Measurements from ENCODE around the gene TBL1XR1. TPM values are rescaled to one million over a fixed set of nuclear protein-coding genes. Genes with fewer than 3 reads are reported as not detected.

TBL1XR1 gene
- total and polyA plus RNA-seq, 2 of the 8 experiments (the other 6 are each of a cell fraction or from before 2014, with no cell fraction given): 28.1 to 147 TPM

DNA sequence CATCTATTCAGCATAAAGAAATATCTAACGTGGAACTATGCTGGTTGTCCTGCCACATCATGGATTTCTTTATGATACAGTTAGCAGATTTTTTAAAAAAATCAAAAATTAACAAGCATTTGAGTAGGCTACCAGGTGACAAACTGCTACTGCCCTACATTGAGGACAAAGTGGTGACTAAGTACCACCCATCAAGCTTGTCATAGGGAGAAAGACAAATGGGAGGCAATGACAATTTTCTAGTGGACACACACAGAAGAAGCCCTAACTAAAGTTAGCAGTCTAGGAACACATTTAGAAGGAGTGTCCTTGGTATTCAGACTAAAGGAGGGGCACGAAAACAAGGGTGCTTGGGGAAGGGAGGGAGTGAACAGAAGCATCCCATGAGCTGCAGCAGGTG is 131.2 kb downstream of the TBL1XR1 start:
- ChIA-PET POLR2A (ENCODE audit: partially characterized antibody) (interaction anchor here (0.6 kb wide), 2 partner anchors 130 to 291 kb away, joined by 3 read pairs; no protein-coding TSS in a partner anchor), CTCF (ENCODE audit: partially characterized antibody) (no interaction called here)
- H3K4ac ChIP-seq (replicated peaks; ENCODE audit: insufficient read length, low read depth, low read length): no peak overlapping the region
- no peak overlapping the region for H2BK12ac ChIP-seq (ENCODE audit: low read depth, low read length)
- H3K14ac ChIP-seq (ENCODE audit: insufficient read length): no peak overlapping the region
- H2BK5ac ChIP-seq (ENCODE audit: low read depth, low read length): no peak overlapping the region
- H3K9ac ChIP-seq (replicated peaks in 1 of 4; ENCODE audit: extremely low read depth in 1 of 4, low read depth in 3 of 4, low read length in 3 of 4): no peak overlapping the region
- DNase-seq (ENCODE audit: low read depth in 1 of 2, low spot score in 2 of 2): no peak
- no peak overlapping the region for H3K56ac ChIP-seq (replicated peaks; ENCODE audit: insufficient read length, low read depth, low read length)
- WGBS, 2 experiments (ENCODE audit: extremely low coverage in 1 of 2, insufficient coverage in 1 of 2, insufficient read length in 1 of 2, insufficient replicate concordance in 2 of 2, low coverage in 1 of 2, low lambda C conversion rate in 2 of 2, missing lambda C conversion rate in 1 of 2): 90% methylated on average over 2 of the region's 2 CpGs; no CpG with 5 or more reads in 1 of the 2 experiments
- TF ChIP-seq EP300 (IDR thresholded peaks at IDR 0.05; ENCODE audit: borderline replicate concordance in 1 of 2, low read depth in 2 of 2, low read length in 2 of 2): no peak
- TF ChIP-seq SIX5 (IDR thresholded peaks at IDR 0.05; ENCODE audit: low read depth, low read length): no peak
- no peak for TF ChIP-seq SRF (IDR thresholded peaks at IDR 0.05; ENCODE audit: low read depth, low read length)
- TF ChIP-seq CBX8 (IDR thresholded peaks at IDR 0.05; ENCODE audit: borderline replicate concordance, low read depth, low read length): no peak
- TF ChIP-seq SP1 (IDR thresholded peaks at IDR 0.05; ENCODE audit: low read depth, low read length): no peak
- no peak for TF ChIP-seq ATF3 (IDR thresholded peaks at IDR 0.05; ENCODE audit: insufficient read depth, low read depth, low read length)
- no peak for TF ChIP-seq SP4 (IDR thresholded peaks at IDR 0.05; ENCODE audit: low read length)
- H2BK120ac ChIP-seq (replicated peaks; ENCODE audit: low read depth, low read length): no peak overlapping the region
- H4K5ac ChIP-seq (ENCODE audit: insufficient read length, low read depth, low read length): no peak overlapping the region
- H3K36me3 ChIP-seq (ENCODE audit: control insufficient read depth in 2 of 4, insufficient read depth in 4 of 4, low read length in 3 of 4): no peaks in the 10 kb centered on the region; a peak in 1 of 8 replicates
- no peaks in the 10 kb centered on the region for H3K23me2 ChIP-seq (ENCODE audit: low read depth, low read length)
- H3K79me2 ChIP-seq (ENCODE audit: control insufficient read depth in 1 of 2, insufficient read depth in 2 of 2, low read length in 2 of 2): peaks cover 0 to 96% of the 10 kb centered on the region in 2 experiments; a peak in 3 of 4 replicates
- H4K20me1 ChIP-seq (replicated peaks in 1 of 2; ENCODE audit: control insufficient read depth in 1 of 2, insufficient read depth in 2 of 2, low read length in 2 of 2): peaks cover 2% of the 10 kb centered on the region in 2 experiments
- peaks cover 0 to 4% (median 0%) of the 10 kb centered on the region in 4 experiments; a peak in 1 of 7 replicates for H3K4me1 ChIP-seq (replicated peaks in 1 of 4; ENCODE audit: control insufficient read depth in 3 of 4, insufficient read depth in 4 of 4, low read length in 3 of 4)
- H2AK5ac ChIP-seq (ENCODE audit: low read depth, low read length): no peak overlapping the region
- H3K27me3 ChIP-seq (replicated peaks in 1 of 4; ENCODE audit: control insufficient read depth in 3 of 4, extremely low read depth in 1 of 4, insufficient read depth in 3 of 4, low read length in 3 of 4): no peaks in the 10 kb centered on the region
- no peaks in the 10 kb centered on the region for H3K9me3 ChIP-seq (ENCODE audit: insufficient read depth in 2 of 2, low read depth in 1 of 2, low read length in 1 of 2)
- H3K4me2 ChIP-seq (ENCODE audit: insufficient read depth in 1 of 2, low read depth in 2 of 2, low read length in 2 of 2): no peak overlapping the region
- no peak overlapping the region for H3K27ac ChIP-seq (ENCODE audit: low read depth, low read length)
- no peak for FAIRE-seq
- no peak overlapping the region for H3K23ac ChIP-seq (ENCODE audit: insufficient read length)
- H3K79me1 ChIP-seq (ENCODE audit: low read depth, low read length): peaks cover 2% of the 10 kb centered on the region; the same call in 1 of the 2 replicates
- no peak overlapping the region for H4K8ac ChIP-seq (ENCODE audit: extremely low read depth, insufficient read depth, low read length)
- no peak overlapping the region for H2AFZ ChIP-seq (ENCODE audit: low read length)
- H3K4me3 ChIP-seq (ENCODE audit: extremely low read depth in 1 of 4, insufficient read depth in 2 of 4, low read depth in 3 of 4, low read length in 4 of 4): no peak overlapping the region
- H2BK15ac ChIP-seq (ENCODE audit: low read length): no peak overlapping the region
- H4K91ac ChIP-seq (replicated peaks; ENCODE audit: insufficient read length, low read length): no peak overlapping the region
- H2BK20ac ChIP-seq (ENCODE audit: low read length): no peak overlapping the region
- no peak overlapping the region for H3K18ac ChIP-seq (ENCODE audit: extremely low read depth, low read length)

Data from H1 (cell line).